Left ventricle myocardium superior (tissue), 1 donor: Measurements from ENCODE around the gene PILRB. TPM values are rescaled to one million over a fixed set of nuclear protein-coding genes. Genes with fewer than 3 reads are reported as not detected.
A peak's percentile ranks its signal among the peaks of the same experiment; 100 is the strongest.
"Not testable (repeated sequence)": the region's sequence is repeated elsewhere in the genome, so short reads cannot be mapped to it uniquely, and the experiment has no call there.

ENCODE experiments used
- ATAC-seq: fragments of 200-7000 bp; cut with Tn5 transposase; one replicate; pipeline ENCODE4 v1.9.1; 2020; ENCODE audit warnings: mild to moderate bottlenecking, moderate library complexity
- DNase-seq: peaks from one replicate; pipeline ENCODE4 v3.0.0-alpha.2; 2020
- intact Hi-C: fragments of 100-400 bp; cut with micrococcal nuclease; formaldehyde crosslinking; loops from one replicate; pipeline ENCODE4 v1.11.0; 2022
- long read RNA-seq: library from polyadenylated mRNA; unstranded; transcript quantifications from one replicate; pipeline ENCODE4 v2.0.0, GENCODE V29; 2021
- total RNA-seq: library from RNA; stranded (reverse); fragmentation: NEBNext Ultra II Directional; extraction: Animal tissue kit (Norgen Biotek cat#: 25700); gene quantifications from one replicate; pipeline ENCODE4 v1.2.1, GENCODE V29; 2021
- donor health status: DM: no; HTN: yes; CAD: no; lungs with severe emphysema.

PILRB gene
- 10.9 TPM for total RNA-seq
- long read RNA-seq, partial matches to known transcripts = 0 of 8 reads
- long read RNA-seq, other reads (novel, unspliced or antisense) = 8 of 8 reads

GRCh38 chr7:100358027-100358856, at the start of gene PILRB:
Gene PILRB (plus strand): TSS chr7:100358117. CDS start chr7:100358303, 186 bp downstream.
- DNase-seq = no peak

GRCh38 chr7:100318329-100318728, 39.6 kb upstream of the PILRB start:
- ATAC-seq, intact Hi-C loops, DNase-seq: not testable (repeated sequence)

More at GRCh38 chr7:100358027-100358856, at the start of gene PILRB:
- ATAC-seq = no peak
- intact Hi-C loops = no loop called here

GRCh38 chr7:100321648-100322047, 36.3 kb upstream of the PILRB start:
- ATAC-seq, DNase-seq, intact Hi-C loops: not testable (repeated sequence)

- intact Hi-C loops, ATAC-seq, DNase-seq: not testable (repeated sequence)
Measured at GRCh38 chr7:100324194-100324593, 33.7 kb upstream of the PILRB start.

- DNase-seq, intact Hi-C loops, ATAC-seq: not testable (repeated sequence)
Measured at GRCh38 chr7:100325671-100326070, 32.2 kb upstream of the PILRB start.

GRCh38 chr7:100326914-100327313, 31.0 kb upstream of the PILRB start:
- DNase-seq, ATAC-seq, intact Hi-C loops: not testable (repeated sequence)

GRCh38 chr7:100335566-100336466, 22.1 kb upstream of the PILRB start:
- intact Hi-C loops = not testable (repeated sequence)
- DNase-seq (peak; percentile 95), ATAC-seq (peak; percentile 99)

GRCh38 chr7:100338083-100338696, 19.7 kb upstream of the PILRB start:
- intact Hi-C loops, ATAC-seq, DNase-seq: not testable (repeated sequence)

- DNase-seq, intact Hi-C loops, ATAC-seq: not testable (repeated sequence)
Measured at GRCh38 chr7:100341286-100341685, 16.6 kb upstream of the PILRB start.

GRCh38 chr7:100342765-100343164, 15.2 kb upstream of the PILRB start:
- DNase-seq = peak; percentile 51
- intact Hi-C loops = no loop called here
- peak; percentile 66 for ATAC-seq

- DNase-seq, intact Hi-C loops: not testable (repeated sequence)
Measured at GRCh38 chr7:100344124-100344559, 13.8 kb upstream of the PILRB start.

GRCh38 chr7:100344560-100345287, 13.2 kb upstream of the PILRB start:
- intact Hi-C loops = not testable (repeated sequence)
- peak; percentile 75 for ATAC-seq
- DNase-seq = peak; percentile 38

More at GRCh38 chr7:100344124-100344559, 13.8 kb upstream of the PILRB start:
- not testable (repeated sequence) for ATAC-seq

GRCh38 chr7:100345288-100345672, 12.6 kb upstream of the PILRB start:
- ATAC-seq (peak; percentile 77), DNase-seq (peak; percentile 86)
- intact Hi-C loops = not testable (repeated sequence)

GRCh38 chr7:100346921-100347320, 11.0 kb upstream of the PILRB start:
- intact Hi-C loops = no loop called here
- no peak for ATAC-seq
- DNase-seq = no peak

- ATAC-seq (no peak), DNase-seq (no peak)
- intact Hi-C loops = no loop called here
Measured at GRCh38 chr7:100348805-100349204, 9.1 kb upstream of the PILRB start.

- DNase-seq (no peak), ATAC-seq (no peak)
- intact Hi-C loops = no loop called here
Measured at GRCh38 chr7:100349757-100350156, 8.2 kb upstream of the PILRB start.

- no peak for DNase-seq
- ATAC-seq = no peak
- intact Hi-C loops = no loop called here
Measured at GRCh38 chr7:100351657-100352058, 6.3 kb upstream of the PILRB start.

GRCh38 chr7:100352230-100352781, 5.6 kb upstream of the PILRB start:
- DNase-seq, intact Hi-C loops: not testable (repeated sequence)
- ATAC-seq = peak; percentile 7
